Osteoblast (primary cell): ENCODE data around the gene COMMD1. TPM values are rescaled to one million over a fixed set of nuclear protein-coding genes. Genes with fewer than 3 reads are reported as not detected.
A peak's percentile ranks its signal among the peaks of the same experiment; 100 is the strongest.

Source experiments
- DNase-seq: peaks from one replicate; pipeline ENCODE4 v3.0.0; 2011; ENCODE audit warnings: low spot score, mixed read lengths; ENCODE audit not compliant: insufficient read length; ENCODE audit errors: missing footprints
- H2AFZ ChIP-seq: 2 replicates; pipeline ENCODE4 v1.6.0; 2011; ENCODE audit warnings: mild to moderate bottlenecking, low read length
- H3K27ac ChIP-seq: 2 replicates; pipeline ENCODE4 v1.5.1; 2011; ENCODE audit warnings: mild to moderate bottlenecking, low read depth, low read length, moderate library complexity
- H3K27me3 ChIP-seq: 2 replicates; pipeline ENCODE4 v1.6.0; 2012; ENCODE audit warnings: mild to moderate bottlenecking, control low read depth, inconsistent platforms, low read length, moderate library complexity; ENCODE audit not compliant: insufficient read depth
- H3K36me3 ChIP-seq: 2 replicates; pipeline ENCODE4 v1.5.1; 2011; ENCODE audit warnings: mild to moderate bottlenecking, low read length, control low read depth, moderate library complexity; ENCODE audit not compliant: insufficient read depth
- H3K4me1 ChIP-seq: 2 replicates; pipeline ENCODE4 v1.5.1; 2011; ENCODE audit warnings: mild to moderate bottlenecking, low read length, control low read depth, moderate library complexity; ENCODE audit not compliant: insufficient read depth
- H3K4me2 ChIP-seq: 2 replicates; pipeline ENCODE4 v1.6.0; 2011; ENCODE audit warnings: mild to moderate bottlenecking, low read length; ENCODE audit not compliant: insufficient read depth
- H3K4me3 ChIP-seq: fragments of 200-600 bp; sonication (generic); 3 replicates; pipeline ENCODE4 v1.5.1; 2012; ENCODE audit warnings: mild to moderate bottlenecking, low read length, inconsistent platforms; ENCODE audit not compliant: insufficient read depth
- H3K79me2 ChIP-seq: 2 replicates; pipeline ENCODE4 v1.6.0; 2012; ENCODE audit warnings: mild to moderate bottlenecking, low read length, control low read depth, inconsistent platforms; ENCODE audit not compliant: insufficient read depth
- H3K9me3 ChIP-seq: 2 replicates; pipeline ENCODE4 v1.5.1; 2011; ENCODE audit warnings: low read depth, low read length, control low read depth
- H4K20me1 ChIP-seq: 2 replicates; pipeline ENCODE4 v1.6.0; 2012; ENCODE audit warnings: mild to moderate bottlenecking, low read length, control low read depth; ENCODE audit not compliant: insufficient read depth
- CTCF ChIP-seq: IDR thresholded peaks from 2 replicates; pipeline ENCODE4 v1.5.1; 2011; ENCODE audit warnings: mild to moderate bottlenecking, low read depth, low read length, moderate library complexity; ENCODE audit errors: extremely low read depth
- total RNA-seq: library from RNA; depleted of rRNA; stranded (reverse); fragments of >200 nt; gene quantifications from 2 replicates; pipeline ENCODE4 v1.2.3, GENCODE V29; 2012

COMMD1 gene
- total RNA-seq, 1 donor: 51.8 TPM

- no peak overlapping the region for H3K4me2 ChIP-seq
- no peak overlapping the region for H2AFZ ChIP-seq
- no peaks in the 10 kb centered on the region for H3K4me1 ChIP-seq
- no peak overlapping the region for H3K27ac ChIP-seq
- peak; percentile 5 for DNase-seq
- H4K20me1 ChIP-seq: no peaks in the 10 kb centered on the region
- no peaks in the 10 kb centered on the region for H3K79me2 ChIP-seq
- H3K4me3 ChIP-seq: no peak overlapping the region
- no peaks in the 10 kb centered on the region for H3K9me3 ChIP-seq
- H3K27me3 ChIP-seq: no peaks in the 10 kb centered on the region
- no peak for TF ChIP-seq CTCF
- no peaks in the 10 kb centered on the region for H3K36me3 ChIP-seq
These were observed 227.9 kb downstream of the COMMD1 start for GRCh38 chr2:62133320-62133823.

- Histone ChIP-seq H3K27me3 (no peaks in the 10 kb centered on the region), H3K79me2 (no peaks in the 10 kb centered on the region), H3K27ac (no peak overlapping the region), H3K9me3 (no peaks in the 10 kb centered on the region), H3K4me2 (no peak overlapping the region), H3K4me1 (no peaks in the 10 kb centered on the region), H4K20me1 (no peaks in the 10 kb centered on the region), H2AFZ (no peak overlapping the region), H3K4me3 (no peak overlapping the region), H3K36me3 (no peaks in the 10 kb centered on the region)
- no peak for TF ChIP-seq CTCF
- peak; percentile 51 for DNase-seq
These were observed 231.7 kb downstream of the COMMD1 start for GRCh38 chr2:62136956-62137830.

GRCh38 chr2:62140426-62141141 is 235.1 kb downstream of the COMMD1 start:
- no peak overlapping the region for H3K4me2 ChIP-seq

More at GRCh38 chr2:62140426-62141141, 235.1 kb downstream of the COMMD1 start:
- TF ChIP-seq CTCF: no peak
- no peak overlapping the region for H3K27ac ChIP-seq
- H4K20me1 ChIP-seq: no peaks in the 10 kb centered on the region
- no peak overlapping the region for H3K4me3 ChIP-seq
- no peaks in the 10 kb centered on the region for H3K36me3 ChIP-seq
- H2AFZ ChIP-seq: no peak overlapping the region
- no peaks in the 10 kb centered on the region for H3K27me3 ChIP-seq
- H3K9me3 ChIP-seq: no peaks in the 10 kb centered on the region
- no peaks in the 10 kb centered on the region for H3K79me2 ChIP-seq
- no peak for DNase-seq
- H3K4me1 ChIP-seq: no peaks in the 10 kb centered on the region
